GM12891 (cell line): Measurements from ENCODE around the gene IFI44.

Experiments
- PAX5 ChIP-seq: IDR thresholded peaks from 2 replicates; pipeline ENCODE4 v1.6.1; 2011; ENCODE audit warnings: low read length, moderate library complexity, mild to moderate bottlenecking; ENCODE audit not compliant: insufficient read depth, severe bottlenecking
- POLR2A ChIP-seq: IDR thresholded peaks from 2 replicates; pipeline ENCODE4 v1.6.1; 2011; ENCODE audit warnings: low read depth, low read length, control low read depth
- POLR2AphosphoS5 ChIP-seq: IDR thresholded peaks from 2 replicates; pipeline ENCODE4 v1.6.1; 2011; ENCODE audit warnings: low read depth, low read length, control low read depth
- POU2F2 ChIP-seq: IDR thresholded peaks from 2 replicates; pipeline ENCODE4 v1.6.1; 2011; ENCODE audit warnings: low read depth, mild to moderate bottlenecking, control low read depth, low read length, moderate library complexity
- SPI1 ChIP-seq: IDR thresholded peaks from 2 replicates; pipeline ENCODE4 v1.6.1; 2011; ENCODE audit warnings: low read depth, low read length, control low read depth
- TAF1 ChIP-seq: IDR thresholded peaks from 2 replicates; pipeline ENCODE4 v1.6.1; 2011; ENCODE audit warnings: low read depth, low read length, control low read depth

DNA sequence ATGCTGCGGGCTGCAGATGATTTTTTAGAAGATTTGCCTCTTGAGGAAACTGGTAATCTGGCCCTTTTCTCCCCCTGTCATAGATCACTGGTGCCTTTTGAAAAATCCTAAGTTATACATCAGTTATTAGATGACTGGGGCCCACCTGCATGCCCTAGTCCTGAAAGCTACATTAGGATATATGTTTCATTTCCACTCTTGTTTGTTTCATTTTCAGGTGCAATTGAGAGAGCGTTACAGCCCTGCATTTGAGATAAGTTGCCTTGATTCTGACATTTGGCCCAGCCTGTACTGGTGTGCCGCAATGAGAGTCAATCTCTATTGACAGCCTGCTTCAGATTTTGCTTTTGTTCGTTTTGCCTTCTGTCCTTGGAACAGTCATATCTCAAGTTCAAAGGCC lies 8.1 kb upstream of the IFI44 start:
- TF ChIP-seq POLR2A (no peak), POLR2AphosphoS5 (no peak), TAF1 (no peak), POU2F2 (no peak), SPI1 (no peak), PAX5 (no peak)
